Fibroblast of peridontal ligament (primary cell): Measurements from ENCODE around the gene ADAMTS10.
"Not testable (repeated sequence)": the region's sequence is repeated elsewhere in the genome, so short reads cannot be mapped to it uniquely, and the experiment has no call there.

ENCODE experiments used
- DNase-seq: peaks from one replicate; pipeline ENCODE4 v3.0.0-alpha.2; 2010; ENCODE audit errors: extremely low read depth

Gene ADAMTS10

DNA sequence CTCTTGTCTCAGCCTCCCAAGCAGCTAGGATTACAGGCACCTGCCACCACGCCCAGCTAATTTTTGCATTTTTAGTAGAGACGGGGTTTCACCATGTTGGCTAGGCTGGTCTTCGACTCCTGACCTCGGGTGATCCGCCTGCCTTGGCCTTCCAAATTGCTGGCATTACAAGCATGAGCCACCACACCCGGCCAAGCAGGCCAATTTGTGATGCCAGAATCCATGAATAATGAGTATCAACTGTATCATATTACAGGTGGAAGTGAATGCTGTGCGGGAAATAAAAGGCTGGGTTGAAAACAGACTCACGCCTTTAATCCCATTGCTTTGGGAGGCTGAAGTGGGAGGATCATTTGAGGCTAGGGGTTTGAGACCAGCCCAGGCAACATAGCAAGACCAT lies 16.3 kb upstream of the ADAMTS10 start:
- no peak for DNase-seq

DNA sequence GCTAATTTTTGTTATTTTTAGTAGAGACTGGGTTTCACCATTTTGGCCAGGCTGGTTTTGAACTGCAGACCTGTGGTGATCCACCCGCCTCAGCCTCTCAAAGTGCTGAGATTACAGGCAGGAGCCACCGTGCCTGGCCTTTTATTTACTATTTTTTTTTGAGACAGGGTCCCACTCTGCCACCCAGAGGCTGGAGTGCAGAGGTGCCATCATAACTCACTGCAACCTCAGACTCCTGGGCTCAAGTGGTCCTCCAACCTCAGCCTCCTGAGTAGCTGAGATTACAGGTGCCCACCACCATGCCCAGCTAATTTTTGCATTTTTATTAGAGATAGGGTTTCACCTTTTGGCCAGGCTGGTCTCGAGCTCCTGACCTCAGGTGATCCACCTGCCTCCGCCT lies 12.4 kb upstream of the ADAMTS10 start:
- not testable (repeated sequence) for DNase-seq

DNA sequence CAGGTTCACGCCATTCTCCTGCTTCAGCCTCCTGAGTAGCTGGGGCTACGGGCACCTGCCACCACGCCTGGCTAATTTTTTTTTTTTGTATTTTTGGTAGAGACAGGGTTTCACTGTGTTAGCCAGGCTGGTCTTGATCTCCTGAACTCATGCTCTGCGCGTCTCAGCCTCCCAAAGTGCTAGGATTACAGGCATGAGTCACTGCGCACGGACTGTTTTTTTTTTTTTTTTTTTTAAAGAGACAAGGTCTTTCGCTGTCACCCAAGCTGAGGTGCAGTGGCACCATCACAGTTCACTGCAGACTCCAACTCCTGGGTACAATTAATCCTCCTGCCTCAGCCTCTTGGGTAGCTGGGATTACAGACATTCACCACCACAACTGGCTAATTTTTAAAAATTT lies 8.2 kb upstream of the ADAMTS10 start:
- no peak for DNase-seq

DNA sequence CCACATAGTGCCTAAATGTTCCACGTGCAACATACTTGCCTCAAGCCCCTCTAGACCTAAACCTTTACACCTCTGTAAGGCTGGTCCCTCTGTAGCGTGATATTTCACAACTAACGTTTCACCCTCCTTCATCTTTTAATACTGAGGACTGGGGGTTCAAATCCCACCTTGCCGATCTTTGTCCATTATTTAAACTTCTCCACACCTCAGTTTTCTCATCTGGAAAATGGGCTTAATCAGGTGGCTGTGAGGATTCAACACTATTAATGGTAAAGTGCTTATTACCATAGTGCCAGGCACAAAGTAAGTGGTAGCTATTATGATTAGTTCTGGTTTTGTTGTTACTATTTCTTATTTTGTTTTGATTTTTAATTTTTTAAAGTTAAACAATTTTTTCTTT lies 7.5 kb upstream of the ADAMTS10 start:
- DNase-seq = no peak

DNA sequence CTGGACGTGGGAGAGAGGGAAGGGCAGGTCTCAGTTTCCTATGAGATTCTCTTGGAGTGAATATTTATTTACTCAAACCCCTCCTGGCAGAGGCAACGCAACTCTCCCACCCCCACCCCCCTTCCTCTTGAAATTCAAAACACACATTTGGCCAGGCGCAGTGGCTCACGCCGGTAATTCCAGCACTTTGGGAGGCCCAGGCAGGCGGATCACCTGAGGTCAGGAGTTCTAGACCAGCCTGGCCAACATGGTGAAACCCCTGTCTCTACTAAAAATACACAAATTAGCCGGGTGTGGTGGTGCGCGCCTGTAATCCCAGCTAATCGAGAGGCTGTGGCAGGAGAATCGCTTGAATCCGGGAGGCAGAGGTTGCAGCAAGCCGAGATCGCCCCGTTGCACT lies 6.8 kb upstream of the ADAMTS10 start:
- not testable (repeated sequence) for DNase-seq

DNA sequence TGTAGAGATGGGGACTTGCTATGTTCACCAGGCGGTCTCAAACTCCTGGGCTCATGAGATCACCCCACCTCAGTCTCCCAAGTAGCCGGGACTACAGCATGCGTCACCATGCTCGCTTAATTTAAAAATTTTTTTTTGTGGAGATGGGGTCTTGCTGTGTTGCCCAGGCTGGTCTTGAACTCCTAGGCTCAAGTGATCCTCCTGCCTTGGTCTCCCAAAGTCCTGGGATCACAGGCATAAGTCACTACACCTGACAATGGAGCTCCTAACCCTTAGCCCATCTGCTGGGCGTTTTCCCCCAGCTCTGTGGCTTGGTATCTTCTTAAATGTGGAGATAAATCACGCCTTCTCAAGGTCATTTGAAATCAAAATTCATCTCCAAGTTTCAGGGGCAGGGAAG lies 6.3 kb upstream of the ADAMTS10 start:
- no peak for DNase-seq

DNA sequence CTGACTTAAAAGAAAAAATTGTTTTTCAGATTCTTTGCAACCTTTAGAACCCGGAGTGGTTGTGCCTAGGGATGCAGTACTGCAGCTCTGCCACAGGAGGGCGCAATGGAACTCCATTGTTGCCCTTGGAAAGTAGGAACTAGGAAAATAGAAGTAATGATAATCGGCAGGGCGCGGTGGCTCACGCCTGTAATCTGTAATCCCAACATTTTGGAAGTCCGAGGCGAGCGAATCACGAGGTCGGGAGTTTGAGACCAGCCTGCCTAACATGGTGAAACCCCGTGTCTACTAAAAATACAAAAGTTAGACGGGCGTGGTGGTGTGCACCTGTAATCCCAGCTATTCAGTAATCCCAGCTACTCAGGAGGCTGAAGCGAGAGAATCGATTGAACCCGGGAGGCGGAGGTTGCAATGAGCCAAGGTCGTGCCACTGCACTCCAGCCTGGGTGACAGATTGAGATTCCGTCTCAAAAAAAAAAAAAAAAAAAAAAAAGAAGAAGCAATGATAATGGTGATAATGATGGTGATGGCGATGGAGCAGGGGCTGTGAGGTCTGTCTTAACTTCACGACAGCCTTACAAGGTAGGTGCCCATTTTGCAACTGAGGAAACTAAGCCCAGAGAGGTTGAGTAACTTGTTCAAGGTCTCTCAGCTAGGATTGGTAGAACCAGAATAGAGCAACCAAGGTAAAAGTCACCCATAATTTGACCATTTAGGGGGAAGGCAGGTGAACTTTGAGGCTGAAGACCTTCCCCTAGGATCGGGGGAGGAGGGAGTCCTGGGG lies 5.5 kb upstream of the ADAMTS10 start:
- DNase-seq = peak; percentile 23

DNA sequence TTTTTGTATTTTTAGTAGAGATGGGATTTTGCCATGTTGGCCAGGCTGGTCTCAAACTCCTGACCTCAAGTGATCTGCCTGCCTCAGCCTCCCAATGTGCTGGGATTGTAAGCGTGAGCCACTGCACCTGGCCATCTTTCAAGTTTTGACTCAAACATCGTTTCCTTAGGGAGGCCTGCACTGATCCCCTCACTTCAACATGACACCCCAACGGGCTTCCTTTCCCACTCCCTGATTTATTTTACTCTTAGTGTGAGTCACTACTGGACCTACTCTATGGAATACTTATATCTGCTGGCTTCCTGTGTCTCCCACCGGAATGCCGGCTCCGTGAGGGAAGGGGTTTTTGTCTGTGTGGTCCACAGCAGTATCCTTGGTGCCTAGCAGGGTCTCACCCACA lies 4.5 kb upstream of the ADAMTS10 start:
- no peak for DNase-seq

DNA sequence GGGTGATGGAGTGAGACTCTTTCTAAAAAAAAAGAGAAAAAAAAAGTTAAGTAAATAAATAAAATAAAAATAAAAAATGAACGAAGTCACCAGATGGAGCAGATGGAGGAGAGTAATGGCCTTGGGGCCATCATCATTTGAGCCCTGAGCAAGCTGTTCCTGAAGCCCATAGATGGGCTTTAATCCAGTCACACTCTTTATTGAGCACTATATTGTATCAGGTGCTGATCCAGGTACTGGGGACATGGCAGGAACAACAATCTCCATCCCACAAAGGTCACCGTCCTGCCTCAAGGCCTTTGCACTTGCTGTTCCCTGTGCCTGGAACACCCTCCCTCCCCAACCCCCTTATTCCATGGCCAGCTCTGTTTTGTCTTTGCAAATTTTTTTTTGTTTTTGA lies 3.9 kb upstream of the ADAMTS10 start:
- DNase-seq = no peak

DNA sequence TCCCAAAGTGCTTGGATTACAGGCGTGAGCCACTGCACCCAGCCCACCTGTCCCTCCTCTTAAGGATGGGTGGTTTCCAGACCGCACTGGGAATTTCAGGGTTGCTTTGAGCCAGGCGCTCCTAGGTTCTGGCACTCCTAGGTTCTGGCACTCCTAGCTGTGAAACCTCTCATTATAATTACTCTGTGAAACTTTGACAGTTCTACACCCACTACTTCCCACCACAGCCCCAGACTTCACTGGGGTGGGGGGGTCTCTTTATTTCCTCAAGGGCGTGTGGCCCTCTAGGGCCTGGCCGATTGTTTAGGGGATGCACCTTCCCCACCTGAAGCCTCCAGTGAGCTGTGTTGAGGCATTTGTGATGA lies 2.3 kb upstream of the ADAMTS10 start:
- no peak for DNase-seq

DNA sequence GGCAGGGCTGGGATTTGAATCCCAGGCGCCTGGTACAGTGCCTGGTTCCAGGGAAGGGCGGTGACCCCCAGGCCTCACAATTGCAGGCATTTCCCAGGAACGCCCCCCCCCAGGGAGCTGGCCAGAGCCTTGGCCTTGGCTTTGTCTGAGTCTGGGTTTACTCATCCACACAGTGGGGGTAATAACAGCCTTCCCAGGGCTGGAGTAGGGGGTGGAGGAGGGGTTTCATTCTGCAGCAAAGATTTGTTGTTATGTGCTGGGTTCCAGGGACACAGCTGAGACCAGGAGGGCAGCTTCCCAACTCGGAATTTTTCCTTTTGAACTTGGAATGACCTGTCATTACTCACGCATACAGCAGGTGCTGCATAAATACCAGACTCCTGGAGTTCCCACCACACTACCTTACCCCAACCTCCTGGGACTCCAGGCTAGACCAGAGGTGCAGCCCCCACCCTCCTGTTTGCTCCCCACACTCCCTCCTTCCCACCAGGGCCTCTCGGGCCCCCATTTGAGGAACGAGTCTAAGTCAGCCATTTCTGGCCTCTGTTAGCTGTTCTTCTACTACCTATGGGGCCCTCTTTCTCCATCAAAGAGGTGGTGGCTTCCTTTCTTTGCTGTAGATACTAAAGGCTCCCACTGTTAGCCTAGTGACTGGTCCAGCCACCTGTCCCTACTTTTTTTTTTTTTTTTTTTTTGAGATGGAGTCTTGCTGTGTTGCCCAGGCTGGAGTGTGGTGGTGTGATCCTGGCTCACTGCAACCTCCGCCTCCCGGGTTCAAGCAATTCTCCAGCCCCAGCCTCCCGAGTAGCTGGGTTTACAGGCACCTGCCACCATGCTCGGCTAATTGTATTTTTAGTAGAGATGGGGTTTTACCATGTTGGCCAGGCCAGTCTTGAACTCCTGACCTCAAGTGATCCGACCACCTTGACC lies 1.6 kb upstream of the ADAMTS10 start:
- DNase-seq = peak; percentile 18

DNA sequence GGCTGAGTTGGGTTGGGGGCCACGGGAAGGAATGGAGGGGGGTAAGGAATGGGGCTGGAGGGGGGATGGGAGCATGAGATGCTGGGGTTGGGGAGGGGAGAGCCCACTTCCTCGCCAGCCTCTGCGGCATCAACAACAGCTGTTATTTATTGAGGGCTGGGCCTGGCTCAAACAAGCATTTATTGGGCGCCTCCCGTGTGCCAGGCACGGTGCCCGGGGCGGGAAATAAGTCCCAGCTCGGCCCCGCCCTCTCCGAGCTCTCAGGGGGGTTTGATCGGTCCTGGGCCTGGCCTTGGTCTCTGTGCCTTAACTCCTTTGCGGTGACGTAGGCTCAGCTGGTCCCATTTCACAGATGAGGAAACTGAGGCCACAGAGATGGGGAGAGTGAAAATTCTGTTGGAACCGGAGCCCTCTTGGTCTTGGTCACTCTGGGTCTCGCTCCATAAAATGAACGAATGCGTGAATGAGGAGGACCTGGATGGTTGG lies 919 bp upstream of the ADAMTS10 start:
- no peak for DNase-seq

DNA sequence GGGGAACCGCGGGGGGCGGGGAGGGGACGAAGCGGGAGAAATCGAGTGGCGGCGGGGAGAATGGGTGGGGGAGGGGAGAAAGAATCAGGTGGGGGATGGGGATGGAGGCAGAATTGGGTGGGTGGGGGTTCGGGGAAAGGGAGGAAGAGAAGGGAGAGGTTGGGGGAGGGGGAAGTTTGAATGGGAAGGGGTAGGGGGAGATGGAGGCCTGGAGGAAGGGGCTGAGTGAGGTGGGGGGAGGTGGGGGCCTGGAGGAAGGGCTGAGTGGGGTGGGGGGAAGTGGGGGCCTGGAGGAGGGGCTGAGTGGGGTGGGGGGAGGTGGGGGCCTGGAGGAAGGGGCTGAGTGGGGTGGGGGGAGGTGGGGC lies 403 bp upstream of the ADAMTS10 start:
- no peak for DNase-seq

DNA sequence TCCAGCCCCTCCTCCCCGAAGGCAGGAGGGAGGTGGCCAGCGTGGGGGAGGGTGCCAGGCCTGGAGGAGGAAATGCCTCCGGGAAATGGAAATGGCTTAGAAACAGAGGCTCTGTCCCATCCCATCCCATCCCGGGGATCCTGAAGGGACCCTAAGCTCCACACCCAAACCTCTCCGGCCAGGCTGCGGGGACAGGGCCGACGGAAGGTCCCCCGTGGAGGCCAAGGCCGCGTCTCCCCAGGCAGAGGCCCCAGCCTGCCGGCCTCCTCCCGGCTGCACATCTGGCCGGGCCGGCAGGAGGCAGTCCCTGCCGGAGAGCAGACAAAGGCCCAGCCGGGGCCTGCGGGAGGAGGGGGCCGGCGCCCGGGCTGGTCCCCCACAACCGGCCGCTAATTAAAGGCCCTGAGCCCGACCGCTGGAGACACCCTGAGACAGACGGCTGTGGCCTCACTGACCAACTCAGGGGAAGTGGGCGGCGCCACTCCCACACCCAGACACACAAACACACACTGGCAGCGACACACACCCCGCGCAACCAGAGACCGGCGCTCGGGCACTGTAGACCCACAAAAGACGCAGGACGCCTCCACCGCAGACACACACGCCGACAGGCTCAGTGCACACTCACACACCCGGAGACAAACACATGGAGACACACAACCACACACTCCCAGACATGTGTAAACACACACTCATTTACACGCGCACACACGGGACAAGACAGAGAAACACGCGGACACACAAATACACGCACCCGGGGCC lies 1.1 kb downstream of the ADAMTS10 start:
- peak; percentile 28 for DNase-seq

DNA sequence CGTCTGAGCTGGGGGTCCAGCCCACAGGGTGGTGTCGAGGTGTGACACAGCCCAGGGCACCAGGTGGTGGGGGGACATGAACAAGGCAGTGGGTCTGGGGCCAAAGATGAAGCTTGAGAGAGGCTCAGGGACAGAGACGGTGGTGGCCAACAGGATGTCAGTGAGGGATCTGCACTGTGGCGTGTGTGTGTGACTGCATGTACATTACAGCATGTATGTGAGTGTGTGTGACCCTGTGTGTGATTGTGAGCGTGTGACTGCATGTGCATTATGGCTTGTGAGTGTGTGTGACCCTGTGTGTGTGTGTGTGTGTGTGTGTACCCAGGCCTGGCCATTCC lies 1.6 kb downstream of the ADAMTS10 start:
- DNase-seq = no peak

DNA sequence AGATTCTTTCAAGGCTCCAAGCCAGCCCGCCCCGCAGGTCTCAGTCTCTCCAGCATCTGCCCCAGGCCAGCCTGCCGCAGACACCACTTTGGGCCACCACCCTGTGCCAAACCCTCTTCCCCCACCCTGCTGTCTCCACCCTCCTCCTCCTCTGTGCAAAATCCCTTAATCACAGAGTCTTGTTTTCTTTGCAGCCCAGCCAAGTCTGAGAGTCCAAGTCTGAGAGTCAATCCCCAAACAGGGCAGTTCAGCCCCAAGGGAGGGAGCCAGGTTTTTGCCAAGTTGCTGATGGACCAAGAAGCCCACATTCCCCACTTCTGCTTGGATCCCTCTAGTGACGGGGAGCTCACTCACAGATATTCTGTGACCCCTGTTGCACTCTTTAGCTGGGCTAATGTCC lies 3.1 kb downstream of the ADAMTS10 start:
- DNase-seq = peak; percentile 55

DNA sequence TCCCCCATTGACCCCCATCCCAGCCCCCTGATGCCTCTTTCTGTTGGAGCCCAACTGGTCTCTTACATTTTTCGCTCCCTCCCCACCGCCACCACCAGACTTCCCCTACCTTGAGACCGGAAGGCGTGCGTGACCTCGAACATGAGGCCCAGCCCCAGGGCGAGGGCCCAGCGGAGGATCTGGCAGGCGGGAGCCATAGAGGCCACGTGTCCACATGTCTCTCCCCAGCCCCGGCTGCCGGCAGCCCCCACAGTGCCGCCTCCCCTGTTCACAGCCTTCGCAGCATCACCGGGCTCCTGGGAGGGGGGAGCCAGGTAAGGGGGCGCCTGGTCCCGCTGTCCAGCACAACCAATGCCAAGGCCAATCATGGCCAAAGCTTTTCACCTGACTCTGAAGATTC lies 5.0 kb downstream of the ADAMTS10 start:
- DNase-seq = no peak

DNA sequence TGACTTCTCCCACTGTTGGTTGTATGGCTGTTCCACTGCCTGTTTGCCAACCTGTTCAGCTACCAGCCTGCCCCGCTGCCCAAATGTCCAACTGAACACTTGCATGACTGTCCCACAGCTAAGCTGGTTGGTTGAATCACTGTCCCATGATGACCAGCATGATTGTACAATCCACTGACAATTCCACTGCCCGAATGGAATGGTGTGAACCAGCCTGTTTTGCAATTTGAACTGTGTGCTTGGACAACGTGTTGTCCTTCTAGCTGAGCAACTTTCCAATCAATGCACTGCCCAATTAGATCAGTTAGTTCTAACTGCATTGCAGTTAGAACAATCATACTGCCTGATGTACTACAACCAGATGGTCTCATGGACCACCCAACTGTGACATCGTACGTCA lies 8.7 kb downstream of the ADAMTS10 start:
- no peak for DNase-seq

DNA sequence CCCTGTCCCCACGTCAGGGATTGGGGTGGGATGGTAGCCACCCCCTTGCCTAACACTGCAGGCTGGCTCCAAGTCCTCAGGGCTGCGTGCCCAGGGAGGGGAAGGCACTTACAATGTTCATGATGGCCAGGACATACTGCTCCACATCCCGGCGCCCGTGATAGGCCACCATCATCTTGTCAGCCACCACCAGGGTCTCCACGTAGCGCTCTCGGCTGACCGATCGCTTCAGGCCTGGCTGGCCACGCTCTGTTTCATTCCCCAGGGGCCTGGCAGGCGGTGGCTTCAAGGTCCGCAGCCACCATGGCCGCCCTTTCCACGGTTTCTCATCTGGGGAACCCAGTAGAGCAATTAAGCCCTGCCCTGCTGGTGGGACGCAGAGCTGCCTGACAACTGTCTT lies 9.7 kb downstream of the ADAMTS10 start:
- DNase-seq = no peak

DNA sequence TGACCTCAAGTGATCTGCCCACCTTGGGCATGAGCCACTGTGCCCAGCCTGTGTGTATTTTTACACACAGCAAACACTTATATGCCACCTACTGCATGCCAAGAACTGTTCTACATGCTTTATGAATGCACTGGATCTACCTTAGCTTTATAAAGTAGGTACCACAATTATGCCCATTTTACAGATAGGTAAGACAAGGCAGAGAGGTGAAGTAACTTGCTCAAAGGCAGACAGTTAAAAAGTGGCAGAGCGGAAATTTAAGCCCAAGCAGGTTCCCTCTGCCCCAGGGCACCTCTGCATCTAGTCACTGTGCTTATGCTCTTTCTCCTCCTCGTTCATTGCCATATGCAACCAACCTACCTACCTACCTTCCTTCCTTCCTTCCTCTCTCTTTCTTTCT lies 10.5 kb downstream of the ADAMTS10 start:
- no peak for DNase-seq

DNA sequence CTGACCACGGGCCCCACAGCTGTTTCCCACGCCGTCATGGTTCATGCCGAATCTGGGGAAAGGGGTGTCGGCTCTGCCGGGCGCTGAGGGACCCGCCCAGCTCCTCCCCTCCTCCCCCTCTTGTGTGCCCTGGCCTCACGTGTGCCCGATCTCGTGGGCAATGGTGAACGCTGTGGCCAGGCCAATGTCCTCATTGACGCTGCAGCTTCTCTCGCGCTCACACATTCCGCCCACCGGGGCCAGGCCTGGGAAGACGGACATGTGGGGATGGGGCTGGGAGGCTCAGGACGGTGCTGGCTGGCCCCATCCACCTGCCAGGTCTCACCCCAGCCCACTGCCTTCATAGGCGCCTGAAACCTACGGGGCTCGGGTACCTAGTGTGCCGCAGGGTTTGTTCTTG lies 14.3 kb downstream of the ADAMTS10 start:
- DNase-seq = no peak

DNA sequence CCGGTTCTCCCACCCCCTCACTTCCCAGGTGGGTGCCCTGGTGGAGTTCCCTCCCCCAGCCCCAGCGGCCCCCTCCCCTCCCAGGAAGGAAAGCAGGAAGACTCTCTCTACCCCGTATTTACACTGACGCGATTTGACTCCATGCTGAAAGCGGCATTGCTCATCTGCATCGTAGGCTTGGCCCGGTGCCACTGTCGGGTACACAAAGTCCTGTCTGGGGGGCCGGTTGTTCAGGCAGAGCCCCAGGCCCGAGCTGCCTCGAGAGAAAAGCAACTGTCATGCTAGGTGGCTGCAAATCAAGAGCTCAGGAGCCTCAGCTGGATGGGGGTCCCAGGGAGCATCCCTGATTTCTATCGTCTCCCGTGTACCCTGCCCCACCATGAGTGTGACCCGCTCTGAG lies 14.9 kb downstream of the ADAMTS10 start:
- no peak for DNase-seq
